Activated CD4-positive, alpha-beta T cell treated with anti-CD3 and anti-CD28 coated beads, Interleukin-2, amount 50 U/mL, for 24 hours (primary cell): ENCODE data around the gene RPL18.

Experiments
- DNase-seq, 2 donors: peaks; one replicate each; pipeline ENCODE4 v3.0.0-alpha.2; 2020; ENCODE audit warnings: low read depth in 1 of 2, low spot score in 1 of 2

The RPL18 gene

DNA sequence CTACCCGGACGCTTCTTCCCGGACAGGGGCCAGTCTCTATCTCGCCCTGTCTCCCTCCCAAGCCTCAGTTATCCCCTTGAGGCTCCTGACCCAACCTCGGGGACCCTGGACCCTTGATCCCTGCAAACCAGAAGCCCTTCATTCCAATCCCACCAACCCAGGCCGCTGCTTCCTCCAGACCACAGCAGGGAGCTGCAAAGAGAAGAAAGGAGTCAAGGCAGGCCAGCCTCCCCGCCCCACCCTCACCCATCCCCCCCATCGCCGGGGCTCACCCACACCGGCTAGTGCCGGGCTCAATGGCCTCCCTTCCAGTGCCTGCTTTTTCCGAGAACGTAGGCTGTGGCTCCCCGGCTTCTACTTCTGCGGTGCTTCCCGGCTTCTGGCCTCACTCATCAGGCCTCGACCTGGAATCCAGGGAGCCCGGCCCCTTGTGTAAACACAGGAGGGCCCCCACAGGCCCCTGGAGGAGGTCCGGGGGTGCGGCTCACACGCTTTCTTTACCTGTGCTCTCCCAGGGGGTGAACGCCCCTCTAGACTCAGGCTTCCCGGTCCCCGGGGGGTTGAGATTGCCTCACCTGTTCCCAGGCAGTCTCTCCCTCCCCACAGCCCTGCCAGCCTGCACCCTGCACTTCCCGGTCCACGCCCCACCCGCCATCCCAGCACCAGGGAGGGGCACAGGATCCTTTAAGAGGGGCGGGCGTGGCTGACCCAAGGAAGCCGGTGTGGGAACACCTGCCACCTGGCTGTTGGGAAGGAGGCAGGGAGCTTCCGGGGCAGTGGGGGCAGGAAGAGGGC lies 4.3 kb downstream of the RPL18 start, which contains the start of gene FAM83E:
Gene FAM83E (minus strand): TSS at position 641 of the 795 bp plus-strand sequence. CDS start 1,704 bp downstream, outside the sequence.
- no peak for DNase-seq

DNA sequence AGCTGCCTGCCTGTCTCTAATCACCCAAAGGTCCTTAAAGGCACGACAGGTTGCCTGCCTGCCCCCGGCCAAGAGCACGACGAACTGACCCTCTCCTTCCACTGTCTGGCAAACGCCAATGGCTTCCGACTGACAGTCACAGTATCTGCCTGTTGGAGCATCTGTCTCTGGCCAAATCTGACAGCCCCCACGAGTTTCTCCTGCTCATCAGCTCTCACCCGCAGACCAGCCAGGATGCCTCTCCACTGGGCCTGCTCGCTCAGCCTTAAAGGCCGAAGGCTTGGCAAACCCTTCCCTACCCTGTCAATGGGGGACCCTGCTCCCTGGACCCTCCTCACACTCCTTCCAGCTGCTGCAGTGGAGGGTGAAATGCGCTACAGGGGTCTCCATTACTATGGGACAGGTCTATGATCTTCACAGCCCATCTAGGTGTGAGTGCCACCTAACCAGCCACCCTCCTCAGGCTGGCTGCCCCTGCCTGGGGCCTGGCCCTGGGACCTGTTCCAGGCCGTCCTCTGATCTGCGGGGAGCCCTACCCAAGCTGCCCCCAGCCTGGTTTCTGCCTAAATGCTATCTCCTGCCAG lies 5.0 kb downstream of the RPL18 start:
- DNase-seq = no peak

DNA sequence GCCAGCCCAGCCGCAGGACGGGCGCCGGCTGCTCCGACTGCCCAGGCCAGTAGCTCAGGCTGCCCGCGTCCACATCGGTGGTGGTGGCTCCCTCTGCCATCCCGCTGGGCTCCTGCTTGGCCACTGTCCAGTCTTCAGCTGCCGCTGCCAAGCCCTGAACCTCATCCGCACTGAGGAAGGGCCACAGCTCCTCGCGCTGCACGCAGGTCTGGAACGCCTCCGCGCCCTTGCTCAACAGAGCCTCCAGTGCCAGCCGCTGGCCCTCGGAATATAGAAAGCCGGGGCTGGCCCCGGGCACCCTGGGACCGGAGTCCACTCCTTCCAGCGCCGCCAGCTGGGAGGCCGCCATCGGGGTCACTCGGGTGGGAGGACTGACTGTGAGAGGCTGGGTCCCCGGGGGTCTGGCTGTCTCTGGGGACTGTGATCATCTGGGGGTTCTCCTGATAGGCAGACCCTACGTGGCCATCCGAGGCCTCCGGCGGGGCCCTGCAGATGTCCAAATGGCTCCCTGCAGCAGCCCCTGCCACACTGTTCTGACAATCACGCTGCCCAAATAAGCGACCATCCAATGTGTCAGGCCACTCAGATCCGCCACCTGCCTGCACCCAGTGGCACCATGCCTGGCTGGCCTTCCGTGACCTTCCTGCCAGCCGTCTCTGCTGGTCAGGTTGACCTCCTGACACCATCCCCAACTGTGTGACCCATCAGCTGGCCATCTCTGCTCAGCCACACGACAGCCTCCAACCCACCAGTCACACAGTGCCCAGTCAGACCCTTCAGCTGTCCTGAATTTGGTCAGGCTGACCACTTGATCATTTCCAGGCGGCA lies 5.7 kb downstream of the RPL18 start:
- DNase-seq = no peak

DNA sequence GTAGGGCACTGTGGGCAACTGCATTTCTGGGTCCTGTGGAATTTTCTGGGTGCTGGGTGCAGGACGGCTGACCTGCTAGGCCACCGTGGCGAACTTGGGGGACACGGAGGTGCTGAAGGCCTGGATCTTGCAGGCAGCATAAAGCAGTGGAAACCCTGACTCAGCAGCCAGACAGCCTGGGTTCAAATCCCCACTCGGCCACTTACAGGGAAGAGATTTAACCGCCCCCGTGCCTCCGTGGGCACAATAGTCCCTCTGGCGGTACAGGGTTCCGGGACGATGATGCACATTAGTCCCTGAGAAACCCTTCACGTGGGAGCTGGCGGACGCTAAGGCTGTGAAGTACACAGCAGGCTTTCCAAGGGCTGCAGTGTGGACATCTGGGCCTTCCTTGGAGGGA lies 7.1 kb downstream of the RPL18 start:
- DNase-seq = no peak

DNA sequence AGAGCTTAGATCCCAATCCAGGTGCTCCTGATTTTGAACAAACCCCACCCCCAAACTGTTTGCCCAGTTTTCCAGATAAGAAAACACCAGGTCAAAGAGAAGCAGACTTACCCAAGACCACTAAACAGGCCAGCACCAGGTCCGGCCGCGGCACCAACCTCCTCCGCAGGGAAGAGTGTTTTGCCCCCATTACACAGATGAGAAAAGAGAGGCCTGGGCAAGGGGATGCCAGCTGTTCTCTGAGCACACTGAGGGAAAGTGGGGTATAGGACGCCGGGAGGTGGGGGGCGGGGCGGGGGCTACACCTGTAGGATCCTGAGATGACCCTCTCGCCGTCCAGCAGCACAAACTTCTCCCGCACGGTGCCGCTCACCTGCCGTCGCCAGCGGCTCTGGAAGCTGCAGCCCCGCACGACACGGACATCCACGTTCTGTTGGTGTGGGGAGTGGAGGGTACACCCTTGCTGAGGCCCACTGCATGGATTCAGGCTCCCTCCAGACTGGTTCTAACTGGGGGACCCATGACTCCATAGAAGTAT lies 9.3 kb downstream of the RPL18 start:
- DNase-seq = no peak

DNA sequence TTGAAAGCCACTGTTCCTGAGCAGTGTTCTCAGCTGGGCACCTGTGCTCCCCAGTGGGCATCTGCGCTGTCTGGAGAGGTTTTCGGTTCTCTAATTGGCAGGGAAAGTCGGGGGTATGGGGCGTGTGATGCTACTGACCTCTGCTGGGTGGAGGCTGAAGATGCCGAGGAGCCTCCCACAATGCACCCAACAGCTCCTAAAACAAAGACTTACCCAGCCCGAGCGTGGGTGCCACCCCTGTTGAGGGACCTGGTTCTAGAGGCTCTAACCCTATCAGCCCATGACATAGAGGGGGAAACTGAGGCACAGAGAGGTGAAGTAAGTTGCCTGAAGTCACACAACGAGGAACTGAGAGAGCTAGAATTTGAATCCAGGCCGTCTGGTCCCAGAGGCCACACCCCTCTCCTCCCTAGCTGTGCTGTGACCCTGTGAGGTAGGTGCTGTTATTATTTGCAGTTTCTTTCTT lies 10.1 kb downstream of the RPL18 start:
- DNase-seq = no peak

DNA sequence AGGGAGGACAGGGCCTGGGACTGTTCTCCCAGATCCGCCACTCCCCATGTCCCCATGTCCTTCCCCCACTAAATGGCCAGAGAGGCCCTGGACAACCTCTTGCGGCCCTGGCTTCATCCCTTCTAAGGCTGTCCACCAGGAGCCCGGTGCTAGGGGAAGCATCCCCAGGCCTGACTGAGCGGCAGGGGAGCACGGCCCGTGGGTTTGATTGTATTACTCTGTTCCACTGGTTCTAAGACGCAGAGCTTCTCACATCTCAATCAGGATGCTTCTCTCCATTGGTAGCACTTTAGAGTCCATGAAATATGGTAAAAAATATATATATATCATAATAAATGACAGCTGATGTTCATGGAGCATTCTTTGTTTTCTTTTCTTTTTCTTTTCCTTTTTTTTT lies 11.6 kb downstream of the RPL18 start:
- no peak for DNase-seq

DNA sequence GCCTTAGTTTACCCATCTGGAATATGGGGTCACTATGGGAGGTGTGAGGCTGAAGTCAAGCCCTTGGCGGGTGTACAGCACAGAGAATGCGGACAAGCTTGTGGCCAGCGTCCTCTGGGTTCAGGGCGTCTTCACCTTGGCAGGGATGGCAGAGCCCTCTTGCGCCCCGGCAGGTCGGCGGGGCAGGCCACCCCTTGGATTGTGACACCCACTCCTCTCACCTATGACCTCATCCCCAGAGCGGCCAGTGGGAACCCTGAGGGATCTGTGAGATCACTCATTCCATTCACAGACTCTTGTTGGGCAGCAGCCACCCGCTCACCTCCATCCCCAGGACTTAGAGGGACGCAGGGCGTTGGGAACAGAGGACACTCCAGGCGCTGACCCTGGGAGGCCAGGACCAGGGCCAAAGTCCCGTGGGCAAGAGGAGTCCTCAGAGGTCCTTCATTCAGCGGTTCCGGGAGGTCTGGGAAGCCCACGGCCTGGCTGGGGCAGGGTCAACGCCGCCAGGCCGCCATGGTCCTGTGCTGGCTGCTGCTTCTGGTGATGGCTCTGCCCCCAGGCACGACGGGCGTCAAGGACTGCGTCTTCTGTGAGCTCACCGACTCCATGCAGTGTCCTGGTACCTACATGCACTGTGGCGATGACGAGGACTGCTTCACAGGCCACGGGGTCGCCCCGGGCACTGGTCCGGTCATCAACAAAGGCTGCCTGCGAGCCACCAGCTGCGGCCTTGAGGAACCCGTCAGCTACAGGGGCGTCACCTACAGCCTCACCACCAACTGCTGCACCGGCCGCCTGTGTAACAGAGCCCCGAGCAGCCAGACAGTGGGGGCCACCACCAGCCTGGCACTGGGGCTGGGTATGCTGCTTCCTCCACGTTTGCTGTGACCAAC lies 12.3 kb downstream of the RPL18 start, which contains the start of gene SPACA4:
Gene SPACA4 (plus strand): TSS at position 280 of the 896 bp plus-strand sequence. CDS start 237 bp downstream, at position 517.
- DNase-seq = no peak

DNA sequence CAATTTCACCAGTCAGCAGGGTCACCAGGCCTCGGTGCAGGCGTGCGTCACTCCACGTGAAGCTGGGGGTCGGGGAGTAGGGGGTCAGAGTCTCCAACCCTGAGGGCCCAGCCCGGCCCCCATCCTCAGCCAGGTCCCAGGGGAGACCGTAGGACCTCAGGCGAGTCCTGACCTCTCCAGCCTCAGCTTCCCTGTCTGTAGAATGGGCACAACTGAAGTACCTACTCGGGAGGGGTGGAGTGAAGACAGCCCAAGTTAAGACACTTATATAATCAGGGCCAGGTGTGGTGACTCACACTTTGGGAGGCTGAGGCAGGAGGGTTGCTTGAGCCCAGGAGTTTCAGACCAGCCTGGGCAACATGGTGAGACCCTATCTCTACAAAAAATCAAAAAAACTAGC lies 15.1 kb downstream of the RPL18 start:
- no peak for DNase-seq

DNA sequence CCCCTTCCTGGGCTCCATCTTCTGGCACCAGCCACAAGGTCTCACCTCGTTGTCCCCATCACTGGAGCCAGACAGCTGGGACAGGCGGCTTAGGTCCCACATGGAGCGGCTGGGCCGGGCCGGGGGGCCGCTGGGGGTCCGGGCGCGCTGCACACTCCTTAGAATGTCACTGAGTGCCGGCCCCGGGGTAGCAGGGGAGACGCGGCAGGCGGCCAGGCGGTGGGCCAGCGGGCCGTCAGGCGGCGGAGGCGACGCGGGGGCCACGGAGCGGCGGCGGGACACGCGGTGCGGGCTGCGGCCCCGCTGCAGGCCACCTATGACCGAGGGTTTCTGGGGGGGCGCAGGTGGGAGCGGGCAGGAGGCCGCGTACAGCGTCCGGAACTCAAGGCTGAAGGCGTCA lies 15.5 kb downstream of the RPL18 start:
- no peak for DNase-seq

DNA sequence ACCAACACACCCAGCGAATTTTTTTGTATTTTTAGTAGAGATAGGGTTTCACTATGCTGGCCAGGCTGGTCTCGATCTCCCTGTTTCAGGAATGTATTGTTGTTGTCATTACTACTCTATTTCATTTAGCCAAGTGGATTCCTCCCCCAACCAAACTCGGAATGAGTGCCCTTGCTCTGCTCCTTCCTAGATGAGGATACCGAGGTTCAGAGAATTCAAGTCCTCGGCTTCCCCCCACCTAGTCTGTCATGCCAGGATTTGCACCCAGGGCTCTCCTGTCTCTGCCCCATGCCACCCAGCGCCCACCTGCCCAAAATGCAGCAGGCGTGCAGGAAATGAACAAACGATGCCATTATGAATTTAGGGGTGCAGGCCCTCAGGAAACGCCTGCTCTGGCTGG lies 16.0 kb downstream of the RPL18 start:
- DNase-seq = no peak

DNA sequence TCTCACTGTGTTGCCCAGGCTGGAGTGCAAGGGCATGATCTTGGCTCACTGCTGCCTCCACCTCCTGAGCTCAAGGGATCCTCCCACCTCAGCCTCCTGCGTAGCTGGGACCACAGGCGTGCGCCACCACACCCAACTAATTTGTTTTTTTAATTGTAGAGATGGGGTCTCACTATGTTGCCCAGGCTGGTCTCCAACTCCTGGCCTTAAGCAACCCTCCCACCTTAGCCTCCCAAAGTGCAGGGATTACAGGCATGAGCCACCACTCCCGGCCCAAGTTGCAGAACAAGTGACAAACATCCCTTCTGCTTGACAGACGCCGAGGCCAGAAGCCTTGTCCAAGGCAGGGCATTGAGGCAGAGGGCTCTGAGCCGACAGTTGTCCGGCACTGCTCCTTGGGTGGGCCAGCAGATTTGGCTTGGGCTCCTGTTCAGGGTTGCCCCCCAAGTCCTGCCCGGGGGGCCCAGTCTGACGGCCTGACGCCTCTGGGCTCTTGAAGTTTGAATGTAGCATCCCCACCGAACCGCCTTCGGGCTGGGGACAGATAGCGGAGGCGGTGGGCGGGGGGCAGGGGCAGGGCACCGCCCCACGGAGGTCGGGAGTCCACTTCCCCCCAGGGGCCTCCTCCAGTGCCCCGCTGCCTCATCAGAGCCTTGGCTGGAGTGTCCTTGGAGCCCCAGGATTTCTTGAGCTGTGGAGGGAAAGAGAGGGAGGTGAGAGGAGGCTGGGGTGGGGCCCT lies 18.1 kb downstream of the RPL18 start:
- no peak for DNase-seq

DNA sequence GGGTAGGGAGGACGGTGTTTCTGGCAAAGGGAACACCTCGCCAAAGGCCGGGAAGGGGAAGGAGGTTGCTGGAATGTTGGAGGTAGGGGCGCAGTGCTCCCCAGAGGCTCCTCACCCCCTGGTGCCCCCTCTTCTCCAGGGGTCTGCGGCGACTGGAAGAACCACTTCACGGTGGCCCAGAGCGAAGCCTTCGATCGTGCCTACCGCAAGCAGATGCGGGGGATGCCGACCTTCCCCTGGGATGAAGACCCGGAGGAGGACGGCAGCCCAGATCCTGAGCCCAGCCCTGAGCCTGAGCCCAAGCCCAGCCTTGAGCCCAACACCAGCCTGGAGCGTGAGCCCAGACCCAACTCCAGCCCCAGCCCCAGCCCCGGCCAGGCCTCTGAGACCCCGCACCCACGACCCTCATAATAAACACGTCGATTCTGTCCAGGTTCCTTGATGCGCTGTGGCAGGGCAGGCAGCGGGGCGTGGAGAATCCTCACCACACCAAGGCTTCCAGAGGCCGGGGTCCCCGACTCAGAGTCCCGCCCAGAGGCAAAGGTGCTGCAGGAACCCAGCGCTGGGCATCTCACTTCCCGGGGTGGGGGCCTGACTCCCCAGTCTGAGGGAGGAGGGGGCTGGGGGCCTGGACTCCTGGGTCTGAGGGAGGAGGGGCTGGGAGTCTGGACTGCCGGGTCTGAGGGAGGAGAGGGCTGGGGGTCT lies 19.8 kb downstream of the RPL18 start:
- DNase-seq = no peak

DNA sequence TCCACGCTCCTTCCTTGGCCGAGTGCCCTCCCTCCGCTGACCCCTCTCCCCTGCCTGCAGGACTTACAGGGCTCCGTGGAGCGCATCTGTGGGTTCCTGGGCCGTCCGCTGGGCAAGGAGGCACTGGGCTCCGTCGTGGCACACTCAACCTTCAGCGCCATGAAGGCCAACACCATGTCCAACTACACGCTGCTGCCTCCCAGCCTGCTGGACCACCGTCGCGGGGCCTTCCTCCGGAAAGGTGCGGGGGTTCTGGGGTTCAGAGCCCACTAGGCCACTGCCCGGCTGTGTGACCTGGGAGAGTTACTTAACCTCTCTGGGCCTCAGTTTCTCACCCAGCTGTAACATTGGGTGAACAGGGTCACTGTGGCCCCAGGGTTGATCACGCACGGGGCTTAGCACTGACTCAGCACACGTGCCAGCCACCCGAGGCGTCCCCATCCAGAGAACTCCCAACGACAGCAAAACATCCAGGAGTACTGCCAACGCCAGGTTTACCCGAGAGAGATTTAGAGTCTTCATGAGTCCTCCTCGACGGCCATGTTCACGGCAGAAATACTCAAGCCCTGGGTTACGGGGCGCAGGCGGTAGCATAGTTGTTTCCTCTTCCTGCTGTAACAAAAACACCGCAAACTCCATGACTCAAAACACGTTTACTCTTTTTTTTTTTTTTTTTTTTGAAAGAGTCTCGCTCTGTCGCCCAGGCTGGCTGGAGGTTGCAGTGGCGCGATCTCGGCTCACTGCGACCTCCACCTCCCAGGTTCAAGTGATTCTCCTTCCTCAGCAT lies 22.1 kb downstream of the RPL18 start:
- DNase-seq = no peak

DNA sequence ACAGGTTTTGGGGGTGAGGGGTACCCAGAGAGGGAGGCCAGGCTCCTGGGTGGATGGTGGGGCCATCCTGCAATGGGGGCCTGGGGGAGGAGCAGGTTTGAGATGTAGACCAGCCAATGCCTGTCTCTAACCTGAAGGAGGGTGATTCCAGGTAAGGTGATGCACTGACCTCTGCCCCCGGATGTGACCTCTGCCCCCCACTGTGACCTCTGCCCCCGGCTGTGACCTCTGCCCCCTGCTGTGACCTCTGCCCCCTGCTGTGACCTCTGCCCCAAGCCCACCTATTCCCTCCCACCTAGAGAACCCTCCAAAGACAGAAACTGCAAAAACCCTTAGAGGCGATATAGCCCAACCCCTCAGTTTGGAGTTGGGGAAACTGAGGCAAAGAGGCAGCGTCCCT lies 22.7 kb downstream of the RPL18 start:
- no peak for DNase-seq

DNA sequence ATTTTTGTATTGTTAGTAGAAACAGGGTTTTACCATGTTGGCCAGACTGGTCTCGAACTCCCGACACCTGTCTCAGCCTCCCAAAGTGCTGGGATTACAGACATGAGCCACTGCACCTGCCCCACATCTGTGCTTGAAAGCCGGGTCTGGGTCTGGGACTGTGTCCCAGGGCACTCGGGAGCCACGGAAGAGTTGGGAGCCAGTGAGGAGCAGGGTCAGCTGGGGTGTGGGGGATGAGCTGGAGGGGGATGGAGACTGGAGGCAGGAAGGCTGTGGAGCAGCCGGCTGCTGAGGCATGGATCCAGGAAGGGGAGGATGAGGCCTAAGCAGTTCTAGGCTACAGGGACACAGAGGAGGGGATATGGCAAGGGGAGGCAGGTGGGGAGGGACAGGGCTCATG lies 23.1 kb downstream of the RPL18 start:
- DNase-seq = no peak

DNA sequence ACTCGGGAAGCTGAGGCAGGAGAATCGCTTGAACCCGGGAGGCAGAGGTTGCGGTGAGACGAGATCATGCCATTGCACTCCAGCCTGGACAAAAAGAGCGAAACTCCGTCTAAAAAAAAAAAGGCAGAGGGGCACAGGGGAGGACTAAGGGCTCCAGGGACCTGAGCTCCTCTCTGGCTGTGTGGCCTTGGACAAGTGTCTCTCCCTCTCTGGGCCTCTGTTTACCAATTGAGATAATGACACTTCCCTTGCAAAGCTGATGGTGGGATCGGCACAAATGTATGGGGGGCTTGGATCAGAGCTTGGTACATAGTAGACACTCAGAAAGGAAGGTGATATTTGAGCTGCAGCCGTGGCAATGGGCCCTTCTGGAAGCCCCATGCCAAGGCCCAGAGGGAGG lies 23.8 kb downstream of the RPL18 start:
- DNase-seq = no peak

DNA sequence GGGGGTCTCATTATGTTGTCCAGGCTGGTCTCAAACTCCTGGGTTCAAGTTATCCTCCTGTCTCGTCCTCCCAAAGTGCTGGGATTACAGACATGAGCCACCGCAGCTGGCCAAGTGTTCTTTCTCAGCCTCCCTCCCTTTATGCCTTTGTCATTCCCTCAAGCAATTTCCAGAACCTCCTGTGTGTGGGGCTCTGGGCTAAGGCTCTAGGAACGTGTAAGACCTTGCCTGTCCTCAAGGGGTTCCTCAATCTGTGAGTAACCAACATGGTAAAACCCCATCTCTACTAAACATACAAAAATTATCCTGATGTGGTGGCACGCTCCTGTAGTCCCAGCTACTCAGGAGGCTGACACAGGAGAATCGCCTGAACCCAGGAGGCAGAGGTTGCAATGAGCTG lies 28.0 kb downstream of the RPL18 start:
- DNase-seq = no peak
